ENCODE results near the gene KCMF1.

DNA sequence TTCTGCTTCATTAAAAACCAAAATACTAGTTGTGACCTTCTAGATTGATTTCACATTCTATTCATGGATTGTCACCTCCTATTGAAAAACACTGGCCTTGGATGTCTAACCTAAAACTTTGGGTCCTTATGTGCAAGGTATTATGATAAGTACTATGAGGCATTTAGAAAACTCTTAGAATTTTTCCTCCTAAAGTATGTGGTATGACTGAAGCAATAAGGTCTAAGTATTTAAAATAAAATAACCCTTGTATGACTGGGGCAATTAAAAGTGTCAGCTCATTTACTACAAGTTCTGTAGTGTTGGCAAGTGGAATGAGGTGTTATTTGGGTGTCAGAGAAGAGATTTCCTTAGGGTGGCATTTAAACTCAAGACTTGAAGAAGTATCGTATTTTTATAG lies 15.1 kb downstream of the KCMF1 start:
- TF ChIP-seq, protein P1, sequence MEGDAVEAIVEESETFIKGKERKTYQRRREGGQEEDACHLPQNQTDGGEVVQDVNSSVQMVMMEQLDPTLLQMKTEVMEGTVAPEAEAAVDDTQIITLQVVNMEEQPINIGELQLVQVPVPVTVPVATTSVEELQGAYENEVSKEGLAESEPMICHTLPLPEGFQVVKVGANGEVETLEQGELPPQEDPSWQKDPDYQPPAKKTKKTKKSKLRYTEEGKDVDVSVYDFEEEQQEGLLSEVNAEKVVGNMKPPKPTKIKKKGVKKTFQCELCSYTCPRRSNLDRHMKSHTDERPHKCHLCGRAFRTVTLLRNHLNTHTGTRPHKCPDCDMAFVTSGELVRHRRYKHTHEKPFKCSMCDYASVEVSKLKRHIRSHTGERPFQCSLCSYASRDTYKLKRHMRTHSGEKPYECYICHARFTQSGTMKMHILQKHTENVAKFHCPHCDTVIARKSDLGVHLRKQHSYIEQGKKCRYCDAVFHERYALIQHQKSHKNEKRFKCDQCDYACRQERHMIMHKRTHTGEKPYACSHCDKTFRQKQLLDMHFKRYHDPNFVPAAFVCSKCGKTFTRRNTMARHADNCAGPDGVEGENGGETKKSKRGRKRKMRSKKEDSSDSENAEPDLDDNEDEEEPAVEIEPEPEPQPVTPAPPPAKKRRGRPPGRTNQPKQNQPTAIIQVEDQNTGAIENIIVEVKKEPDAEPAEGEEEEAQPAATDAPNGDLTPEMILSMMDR (IDR thresholded peaks at IDR 0.05) = no peak
- TF ChIP-seq POLR2A (IDR thresholded peaks at IDR 0.05) = no peak

Data from heart left ventricle (tissue), 13 donors.